Liver (tissue), 9 donors: ENCODE results near the gene PRCC. TPM values are rescaled to one million over a fixed set of nuclear protein-coding genes. Genes with fewer than 3 reads are reported as not detected.

Source experiments
- DNase-seq: peaks from one replicate; pipeline ENCODE4 v3.0.0-alpha.2; 2017; ENCODE audit warnings: low spot score
- H3K27ac ChIP-seq, 2 donors: one replicate each; pipeline ENCODE4 v1.7.0; 2013; ENCODE audit warnings: inconsistent platforms in 2 of 2, low read length in 2 of 2, control low read depth in 1 of 2, low read depth in 1 of 2, mild to moderate bottlenecking in 1 of 2
- H3K27me3 ChIP-seq, 4 donors: one replicate each; pipeline versions ENCODE4 v1.6.1 to v1.7.0; 2013; ENCODE audit warnings: low read length in 3 of 4, inconsistent platforms in 1 of 4, mild to moderate bottlenecking in 1 of 4, moderate library complexity in 1 of 4; ENCODE audit not compliant: control insufficient read depth in 4 of 4, insufficient read depth in 4 of 4
- H3K36me3 ChIP-seq, 4 donors: one replicate each; pipeline versions ENCODE4 v1.6.1 to v1.7.0; 2013; ENCODE audit warnings: low read length in 3 of 4, mild to moderate bottlenecking in 3 of 4, low read depth in 1 of 4, moderate library complexity in 1 of 4; ENCODE audit not compliant: control insufficient read depth in 4 of 4, insufficient read depth in 3 of 4
- H3K4me1 ChIP-seq, 4 donors: one replicate each; pipeline versions ENCODE4 v1.6.1 to v1.7.0; 2013; ENCODE audit warnings: low read length in 3 of 4, mild to moderate bottlenecking in 3 of 4, moderate library complexity in 1 of 4; ENCODE audit not compliant: control insufficient read depth in 4 of 4, insufficient read depth in 4 of 4
- H3K4me3 ChIP-seq, 3 donors: one replicate each; pipeline versions ENCODE4 v1.6.1 to v1.7.0; 2013; ENCODE audit warnings: low read length in 3 of 3, control low read depth in 1 of 3, low read depth in 1 of 3, mild to moderate bottlenecking in 1 of 3
- H3K9ac ChIP-seq, 2 donors: one replicate each; pipeline ENCODE4 v1.7.0; 2013; ENCODE audit warnings: low read length in 2 of 2, mild to moderate bottlenecking in 2 of 2, moderate library complexity in 2 of 2, control low read depth in 1 of 2, low read depth in 1 of 2
- H3K9me3 ChIP-seq, 4 donors: one replicate each; pipeline versions ENCODE4 v1.6.1 to v1.7.0; 2013; ENCODE audit warnings: low read length in 3 of 4; ENCODE audit not compliant: control insufficient read depth in 4 of 4
- ATF3 ChIP-seq: IDR thresholded peaks from 2 replicates; pipeline ENCODE4 v1.6.1; 2016; ENCODE audit warnings: antibody characterized with exemption
- CTCF ChIP-seq: fragments of 150-350 bp; IDR thresholded peaks from 2 replicates; pipeline ENCODE4 v1.5.1; 2017; ENCODE audit warnings: improper control_type of control experiment, low read depth, low read length; ENCODE audit not compliant: missing input control
- EGR1 ChIP-seq, 2 donors: IDR thresholded peaks; 2 replicates each; pipeline ENCODE4 v1.6.1; 2016 to 2018; ENCODE audit warnings: antibody characterized with exemption in 2 of 2, low read depth in 2 of 2
- FOXA1 ChIP-seq: IDR thresholded peaks from 2 replicates; pipeline ENCODE4 v1.6.1; 2016; ENCODE audit warnings: antibody characterized with exemption
- FOXA2 ChIP-seq: IDR thresholded peaks from 2 replicates; pipeline ENCODE4 v1.6.1; 2016; ENCODE audit warnings: antibody characterized with exemption
- GABPA ChIP-seq, 2 donors: IDR thresholded peaks in 1 of 2; conservative IDR thresholded peaks in 1 of 2; 2 replicates each; pipeline ENCODE4 v1.6.1; 2016; ENCODE audit warnings: antibody characterized with exemption in 2 of 2, mild to moderate bottlenecking in 1 of 2, moderate library complexity in 1 of 2
- HNF4A ChIP-seq, 2 donors: conservative IDR thresholded peaks; 2 replicates each; pipeline ENCODE4 v1.6.1; 2016; ENCODE audit warnings: antibody characterized with exemption in 2 of 2, mild to moderate bottlenecking in 2 of 2
- HNF4G ChIP-seq: IDR thresholded peaks from 2 replicates; pipeline ENCODE4 v1.6.1; 2016; ENCODE audit warnings: antibody characterized with exemption
- JUND ChIP-seq, 2 donors: IDR thresholded peaks; 2 replicates each; pipeline ENCODE4 v1.6.1; 2016; ENCODE audit warnings: antibody characterized with exemption in 2 of 2
- MAX ChIP-seq: IDR thresholded peaks from 2 replicates; pipeline ENCODE4 v1.6.1; 2016; ENCODE audit warnings: antibody characterized with exemption
- NR2F2 ChIP-seq: IDR thresholded peaks from 2 replicates; pipeline ENCODE4 v1.6.1; 2016; ENCODE audit warnings: antibody characterized with exemption
- RAD21 ChIP-seq, 2 donors: IDR thresholded peaks; 2 replicates each; pipeline ENCODE4 v1.6.1; 2016; ENCODE audit warnings: antibody characterized with exemption in 2 of 2, mild to moderate bottlenecking in 2 of 2
- REST ChIP-seq: IDR thresholded peaks from 2 replicates; pipeline ENCODE4 v1.6.1; 2016; ENCODE audit warnings: antibody characterized with exemption, mild to moderate bottlenecking
- SP1 ChIP-seq: IDR thresholded peaks from 2 replicates; pipeline ENCODE4 v1.6.1; 2018; ENCODE audit warnings: antibody characterized with exemption, mild to moderate bottlenecking
- TAF1 ChIP-seq: conservative IDR thresholded peaks from 2 replicates; pipeline ENCODE4 v1.6.1; 2016; ENCODE audit warnings: antibody characterized with exemption, mild to moderate bottlenecking
- YY1 ChIP-seq: IDR thresholded peaks from 2 replicates; pipeline ENCODE4 v1.6.1; 2016; ENCODE audit warnings: antibody characterized with exemption, mild to moderate bottlenecking
- WGBS: extraction: QIAGEN DNeasy Blood & Tissue Kit; methylation state at CpG from one replicate; pipeline ENCODE4 v1.1.7; 2013; 5-methylcytosine and 5-hydroxymethylcytosine counted together
- polyA plus RNA-seq, 2 donors: library from polyadenylated mRNA; stranded (reverse) in 1 of 2; unstranded in 1 of 2; fragments of 200-250 nt in 1 of 2; fragments of >200 nt in 1 of 2; fragmentation: Nextera tagmentation in 1 of 2; extraction: Ambion mirVana in 1 of 2; gene quantifications; one replicate each; pipeline versions ENCODE4 v1.2.1 to v1.2.3, GENCODE V29; 2013 to 2015
- total RNA-seq, 2 donors: library from RNA; depleted of rRNA; stranded (reverse); fragments of >200 nt; gene quantifications; one replicate each; pipeline ENCODE4 v1.2.3, GENCODE V29; 2014
- TF ChIP-seq, protein P1 (sequence below): IDR thresholded peaks from 2 replicates; pipeline ENCODE4 v1.6.1; 2016; ENCODE audit warnings: antibody characterized with exemption
- donor health status: healthy.
- donor health status: healthy.
- donor health status: healthy.
- donor health status: healthy.
- donor health status: healthy.

The PRCC gene
- total and polyA plus RNA-seq, 4 donors, result 8.8 to 19.3 (median 14.3) TPM

GRCh38 chr1:156840186-156840897 is 73.0 kb downstream of the PRCC start:
- H3K27ac ChIP-seq, result no peak overlapping the region
- H3K4me3 ChIP-seq, result no peak overlapping the region
- peaks cover 0 to 8% (median 5%) of the 10 kb centered on the region in 4 donors for H3K27me3 ChIP-seq
- DNase-seq, result no peak
- no peaks in the 10 kb centered on the region for H3K36me3 ChIP-seq
- peaks cover 0 to 6% (median 4%) of the 10 kb centered on the region in 4 donors for H3K4me1 ChIP-seq
- no peak overlapping the region for H3K9ac ChIP-seq
- TF ChIP-seq HNF4G, result no peak
- no peak for TF ChIP-seq YY1
- no peak for TF ChIP-seq REST
- TF ChIP-seq MAX, result no peak
- TF ChIP-seq SP1, result no peak
- H3K9me3 ChIP-seq, result no peaks in the 10 kb centered on the region
- 55% methylated on average over 8 of the region's 8 CpGs for WGBS

DNA sequence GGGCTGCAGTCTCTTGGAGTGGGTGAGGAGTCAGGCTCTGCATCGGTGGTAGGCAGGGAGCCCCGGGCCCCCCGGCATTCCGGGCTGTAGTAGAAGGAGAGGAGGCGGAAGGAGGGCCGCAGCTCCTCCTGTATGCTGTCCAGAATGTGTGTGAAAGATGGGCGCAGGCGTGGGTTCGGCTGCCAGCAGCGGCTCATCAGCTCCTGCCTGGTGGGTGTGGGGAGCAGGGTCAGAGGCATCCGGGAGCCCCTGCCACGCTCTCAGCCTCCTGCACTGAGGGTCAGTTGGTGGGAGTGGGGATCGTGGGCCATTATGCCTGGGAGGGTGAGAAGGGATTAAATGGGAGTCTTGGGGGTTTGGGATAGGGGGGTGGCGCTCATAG is 73.6 kb downstream of the PRCC start:
- H3K27ac ChIP-seq, result no peak overlapping the region
- no peak for DNase-seq
- no peak for TF ChIP-seq ATF3
- peaks cover 0 to 8% (median 6%) of the 10 kb centered on the region in 4 donors for H3K27me3 ChIP-seq
- H3K4me1 ChIP-seq, result peaks cover 0 to 6% (median 4%) of the 10 kb centered on the region in 4 donors
- no peak overlapping the region for H3K9ac ChIP-seq
- H3K4me3 ChIP-seq, result no peak overlapping the region
- 65% methylated on average over 14 of the region's 14 CpGs for WGBS
- H3K9me3 ChIP-seq, result no peaks in the 10 kb centered on the region
- no peaks in the 10 kb centered on the region for H3K36me3 ChIP-seq

GRCh38 chr1:156841295-156841855 is 74.0 kb downstream of the PRCC start:
- peaks cover 0 to 9% (median 6%) of the 10 kb centered on the region in 4 donors for H3K27me3 ChIP-seq
- 79% methylated on average over 16 of the region's 16 CpGs for WGBS
- DNase-seq, result no peak
- TF ChIP-seq HNF4G (no peak), EGR1 (IDR thresholded peaks at IDR 0.05; ENCODE audit: low read depth in 2 of 2) (no peak), TAF1 (no peak), FOXA1 (no peak), ATF3 (no peak), RAD21 (IDR thresholded peaks at IDR 0.05) (no peak), FOXA2 (no peak), GABPA (IDR thresholded peaks at IDR 0.05 in 1 of 2, conservative IDR thresholded peaks at IDR 0.05 in 1 of 2) (no peak), MAX (no peak), NR2F2 (no peak), JUND (IDR thresholded peaks at IDR 0.05) (no peak), HNF4A (conservative IDR thresholded peaks at IDR 0.05) (no peak), CTCF (no peak)
- TF ChIP-seq, protein P1, sequence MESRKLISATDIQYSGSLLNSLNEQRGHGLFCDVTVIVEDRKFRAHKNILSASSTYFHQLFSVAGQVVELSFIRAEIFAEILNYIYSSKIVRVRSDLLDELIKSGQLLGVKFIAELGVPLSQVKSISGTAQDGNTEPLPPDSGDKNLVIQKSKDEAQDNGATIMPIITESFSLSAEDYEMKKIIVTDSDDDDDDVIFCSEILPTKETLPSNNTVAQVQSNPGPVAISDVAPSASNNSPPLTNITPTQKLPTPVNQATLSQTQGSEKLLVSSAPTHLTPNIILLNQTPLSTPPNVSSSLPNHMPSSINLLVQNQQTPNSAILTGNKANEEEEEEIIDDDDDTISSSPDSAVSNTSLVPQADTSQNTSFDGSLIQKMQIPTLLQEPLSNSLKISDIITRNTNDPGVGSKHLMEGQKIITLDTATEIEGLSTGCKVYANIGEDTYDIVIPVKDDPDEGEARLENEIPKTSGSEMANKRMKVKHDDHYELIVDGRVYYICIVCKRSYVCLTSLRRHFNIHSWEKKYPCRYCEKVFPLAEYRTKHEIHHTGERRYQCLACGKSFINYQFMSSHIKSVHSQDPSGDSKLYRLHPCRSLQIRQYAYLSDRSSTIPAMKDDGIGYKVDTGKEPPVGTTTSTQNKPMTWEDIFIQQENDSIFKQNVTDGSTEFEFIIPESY, result no peak

More at GRCh38 chr1:156841295-156841855, 74.0 kb downstream of the PRCC start:
- peaks cover 0 to 6% (median 4%) of the 10 kb centered on the region in 4 donors for H3K4me1 ChIP-seq
- H3K27ac ChIP-seq, result no peak overlapping the region
- no peaks in the 10 kb centered on the region for H3K9me3 ChIP-seq
- H3K36me3 ChIP-seq, result no peaks in the 10 kb centered on the region
- H3K4me3 ChIP-seq, result no peak overlapping the region
- no peak overlapping the region for H3K9ac ChIP-seq
